ENCODE results near the gene NRL. TPM values are rescaled to one million over a fixed set of nuclear protein-coding genes. Genes with fewer than 3 reads are reported as not detected.

Gene NRL
- total RNA-seq, 1 experiment from 2014 or later: 2.3 TPM

DNA sequence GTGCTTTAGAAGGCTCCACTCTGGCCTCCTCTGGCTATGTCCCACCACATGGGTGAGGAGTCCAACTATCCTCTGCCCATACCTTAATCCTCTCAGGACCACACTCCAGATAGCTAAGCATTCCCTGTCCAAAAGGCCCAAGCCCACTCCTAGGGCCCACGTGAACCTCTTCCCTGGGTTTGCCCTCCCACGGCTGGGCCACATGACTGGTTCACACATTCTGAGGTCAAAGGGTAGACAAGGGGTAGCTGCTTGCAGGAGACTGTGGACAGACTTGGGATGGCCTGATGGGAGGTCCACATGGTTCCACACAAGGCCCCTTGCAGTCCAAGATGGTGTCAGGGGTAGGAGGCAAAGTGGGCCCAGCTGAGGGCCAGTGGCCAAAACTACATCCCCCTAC, 26.7 kb downstream of the NRL start:
- Histone ChIP-seq H3K36me3 (ENCODE audit: low read depth) (no peaks in the 10 kb centered on the region), H3K9me2 (ENCODE audit: insufficient read depth) (0 out of 2 replicates have a peak, but pooled peaks cover under 1% of the 10 kb centered on the region), H3K4me3 (no peak overlapping the region), H3K9me3 (ENCODE audit: insufficient read depth, low read depth) (no peaks in the 10 kb centered on the region), H3F3A (ENCODE audit: insufficient read depth, low read depth) (no peaks in the 10 kb centered on the region), H3K27ac (no peak overlapping the region), H3K79me2 (ENCODE audit: low read depth) (no peaks in the 10 kb centered on the region), H2AFZ (no peak overlapping the region), H4K20me1 (ENCODE audit: insufficient read depth) (no peaks in the 10 kb centered on the region), H3K27me3 (ENCODE audit: insufficient read depth, low read depth) (no peaks in the 10 kb centered on the region), H3K4me1 (replicated peaks; ENCODE audit: insufficient read depth) (peaks cover 2% of the 10 kb centered on the region; the same call in 1 of the 2 replicates), H3K4me2 (no peak overlapping the region)
- no peak for TF ChIP-seq EZH2 (IDR thresholded peaks at IDR 0.05; ENCODE audit: low read depth)
- TF ChIP-seq, protein P1, sequence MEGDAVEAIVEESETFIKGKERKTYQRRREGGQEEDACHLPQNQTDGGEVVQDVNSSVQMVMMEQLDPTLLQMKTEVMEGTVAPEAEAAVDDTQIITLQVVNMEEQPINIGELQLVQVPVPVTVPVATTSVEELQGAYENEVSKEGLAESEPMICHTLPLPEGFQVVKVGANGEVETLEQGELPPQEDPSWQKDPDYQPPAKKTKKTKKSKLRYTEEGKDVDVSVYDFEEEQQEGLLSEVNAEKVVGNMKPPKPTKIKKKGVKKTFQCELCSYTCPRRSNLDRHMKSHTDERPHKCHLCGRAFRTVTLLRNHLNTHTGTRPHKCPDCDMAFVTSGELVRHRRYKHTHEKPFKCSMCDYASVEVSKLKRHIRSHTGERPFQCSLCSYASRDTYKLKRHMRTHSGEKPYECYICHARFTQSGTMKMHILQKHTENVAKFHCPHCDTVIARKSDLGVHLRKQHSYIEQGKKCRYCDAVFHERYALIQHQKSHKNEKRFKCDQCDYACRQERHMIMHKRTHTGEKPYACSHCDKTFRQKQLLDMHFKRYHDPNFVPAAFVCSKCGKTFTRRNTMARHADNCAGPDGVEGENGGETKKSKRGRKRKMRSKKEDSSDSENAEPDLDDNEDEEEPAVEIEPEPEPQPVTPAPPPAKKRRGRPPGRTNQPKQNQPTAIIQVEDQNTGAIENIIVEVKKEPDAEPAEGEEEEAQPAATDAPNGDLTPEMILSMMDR (conservative IDR thresholded peaks at IDR 0.05): no peak
- ChIA-PET POLR2A (ENCODE audit: unreplicated experiment) (no interaction called here), CTCF (interaction anchor here (0.7 kb wide), 1 partner anchor 36 kb away, joined by 4 read pairs; no protein-coding TSS in a partner anchor)
- no TSS peak for BruUV-seq (replicated peaks)
- no peak for DNase-seq
- intact Hi-C loops (cut with micrococcal nuclease; ENCODE audit: unreplicated experiment): no loop called here

DNA sequence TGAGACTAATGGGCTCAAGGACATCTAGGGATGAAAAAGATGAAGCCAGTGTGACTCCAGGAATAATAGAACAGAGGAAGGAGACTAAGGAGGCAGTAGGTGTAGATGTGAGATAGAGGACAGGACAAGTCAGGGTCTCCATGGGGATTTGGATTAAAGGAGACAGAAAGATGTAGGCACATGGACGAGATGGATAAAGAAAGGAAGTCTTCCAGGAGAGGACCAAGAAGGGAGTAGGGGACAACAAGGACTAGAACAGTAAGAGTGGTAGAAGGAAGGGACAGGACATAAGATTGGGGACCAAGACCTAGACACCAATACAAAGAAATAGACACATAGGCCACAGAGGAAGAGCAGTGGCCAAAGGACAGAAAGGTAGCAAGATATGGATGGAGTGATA, 27.7 kb downstream of the NRL start:
- no peaks in the 10 kb centered on the region for H3K9me3 ChIP-seq (ENCODE audit: insufficient read depth, low read depth)
- H3K9me2 ChIP-seq (ENCODE audit: insufficient read depth): no peaks in the 10 kb centered on the region
- no peak overlapping the region for H2AFZ ChIP-seq
- no peak for DNase-seq
- no peaks in the 10 kb centered on the region for H3F3A ChIP-seq (ENCODE audit: insufficient read depth, low read depth)
- no peak overlapping the region for H3K4me3 ChIP-seq
- H3K79me2 ChIP-seq (ENCODE audit: low read depth): no peaks in the 10 kb centered on the region
- no peaks in the 10 kb centered on the region for H4K20me1 ChIP-seq (ENCODE audit: insufficient read depth)
- CTCF ChIA-PET: no interaction called here
- H3K27ac ChIP-seq: no peak overlapping the region
- H3K4me1 ChIP-seq (replicated peaks; ENCODE audit: insufficient read depth): peaks cover under 1% of the 10 kb centered on the region; the same call in 1 of the 2 replicates
- no peaks in the 10 kb centered on the region for H3K36me3 ChIP-seq (ENCODE audit: low read depth)
- H3K27me3 ChIP-seq (ENCODE audit: insufficient read depth, low read depth): no peaks in the 10 kb centered on the region
- BruUV-seq (replicated peaks): no TSS peak
- no peak for TF ChIP-seq EZH2 (IDR thresholded peaks at IDR 0.05; ENCODE audit: low read depth)
- TF ChIP-seq, protein P1 (conservative IDR thresholded peaks at IDR 0.05): no peak
- POLR2A ChIA-PET (ENCODE audit: unreplicated experiment): no interaction called here
- H3K4me2 ChIP-seq: no peak overlapping the region
- intact Hi-C loops (cut with micrococcal nuclease; ENCODE audit: unreplicated experiment): no loop called here

DNA sequence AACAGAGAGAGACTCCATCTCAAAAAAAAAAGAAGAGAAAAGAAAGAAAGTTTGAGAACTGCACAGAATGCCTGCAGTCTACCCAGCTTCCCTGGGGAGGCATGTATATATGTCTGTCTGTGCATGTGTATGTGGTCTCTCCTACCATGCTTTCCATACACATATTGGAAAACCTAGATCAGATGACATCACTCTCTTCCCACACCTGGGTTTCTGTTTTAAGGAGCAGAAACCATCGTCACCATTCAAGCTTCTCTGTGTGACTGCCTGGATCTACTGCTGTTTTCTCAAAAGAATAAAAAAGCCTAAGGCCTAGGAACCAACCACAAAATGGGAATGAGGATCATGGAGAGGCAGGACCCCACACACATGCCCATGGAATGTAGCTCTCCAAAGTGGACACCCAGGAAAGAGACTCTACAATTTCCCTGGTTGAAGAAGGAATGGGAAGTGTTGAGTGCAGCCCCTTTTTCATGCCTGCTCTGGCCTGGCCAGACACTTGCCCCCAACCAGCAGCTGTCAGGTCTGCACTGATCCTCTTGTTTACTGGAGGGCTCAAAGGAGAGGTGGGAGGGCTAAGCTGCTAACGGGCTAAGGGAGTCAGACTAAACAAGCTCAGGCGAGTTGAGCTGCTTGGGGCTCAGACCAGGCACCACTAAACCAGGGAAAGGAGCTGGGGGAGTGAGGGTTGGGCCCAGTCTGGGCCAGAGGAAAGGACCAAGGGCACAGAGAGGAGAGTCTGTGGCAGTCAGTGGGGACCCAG, 28.4 kb downstream of the NRL start:
- Histone ChIP-seq H3K4me3 (no peak overlapping the region), H3K4me2 (no peak overlapping the region), H3K9me2 (ENCODE audit: insufficient read depth) (no peaks in the 10 kb centered on the region), H3K27ac (no peak overlapping the region), H4K20me1 (ENCODE audit: insufficient read depth) (no peaks in the 10 kb centered on the region), H3K9me3 (ENCODE audit: insufficient read depth, low read depth) (no peaks in the 10 kb centered on the region), H3K36me3 (ENCODE audit: low read depth) (no peaks in the 10 kb centered on the region), H2AFZ (no peak overlapping the region), H3K4me1 (replicated peaks; ENCODE audit: insufficient read depth) (peaks cover 5% of the 10 kb centered on the region; the same call in 1 of the 2 replicates), H3K27me3 (ENCODE audit: insufficient read depth, low read depth) (no peaks in the 10 kb centered on the region), H3K79me2 (ENCODE audit: low read depth) (no peaks in the 10 kb centered on the region), H3F3A (ENCODE audit: insufficient read depth, low read depth) (no peaks in the 10 kb centered on the region)
- no peak for DNase-seq
- intact Hi-C loops (cut with micrococcal nuclease; ENCODE audit: unreplicated experiment): no loop called here
- ChIA-PET POLR2A (ENCODE audit: unreplicated experiment) (no interaction called here), CTCF (no interaction called here)
- no TSS peak for BruUV-seq (replicated peaks)
- TF ChIP-seq, protein P1 (conservative IDR thresholded peaks at IDR 0.05): no peak
- no peak for TF ChIP-seq EZH2 (IDR thresholded peaks at IDR 0.05; ENCODE audit: low read depth)

Measured in PC-9 (cell line).